Upper lobe of left lung (tissue), 4 donors: Measurements from ENCODE around the gene RNF39.

Source experiments
- EP300 ChIP-seq, 4 donors: sonication (generic); formaldehyde crosslinking; IDR thresholded peaks; one replicate each; pipeline ENCODE4 v1.5.1; 2017; ENCODE audit warnings: antibody characterized with exemption in 4 of 4, control low read depth in 2 of 4
- POLR2AphosphoS5 ChIP-seq, 2 donors: sonication (generic); formaldehyde crosslinking; IDR thresholded peaks; one replicate each; pipeline ENCODE4 v1.5.1; 2017; ENCODE audit warnings: antibody characterized with exemption in 2 of 2
- TF ChIP-seq, protein P1 (sequence below), 6 experiments: fragments of 450-650 bp in 4 of 6; fragments of 200-600 bp in 2 of 6; sonication (generic) in 2 of 6; IDR thresholded peaks; one replicate each; pipeline ENCODE4 v1.5.1; 2016 to 2019; ENCODE audit warnings: antibody characterized with exemption in 6 of 6

DNA sequence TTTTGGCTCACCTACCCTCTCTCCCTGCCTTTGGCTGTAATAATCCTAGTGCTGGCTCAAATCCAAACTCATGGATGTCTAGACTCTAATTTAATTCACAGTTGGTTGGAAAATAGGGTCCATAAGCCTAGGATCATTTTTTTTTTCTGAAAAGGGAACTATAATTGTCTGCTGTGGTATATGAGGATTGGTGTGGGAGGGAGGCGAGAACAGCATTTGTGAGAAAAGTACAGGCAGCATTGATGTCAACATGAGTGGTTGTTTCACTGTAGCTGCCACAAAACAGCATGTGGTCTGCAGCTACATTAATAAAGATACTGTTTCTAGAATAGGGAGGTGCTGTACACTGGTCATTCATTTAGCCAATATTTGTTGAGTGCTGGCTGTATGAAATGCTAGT, 33.1 kb downstream of the RNF39 start:
- TF ChIP-seq EP300 (IDR thresholded peaks at IDR 0.05) = no peak
- TF ChIP-seq, protein P1, sequence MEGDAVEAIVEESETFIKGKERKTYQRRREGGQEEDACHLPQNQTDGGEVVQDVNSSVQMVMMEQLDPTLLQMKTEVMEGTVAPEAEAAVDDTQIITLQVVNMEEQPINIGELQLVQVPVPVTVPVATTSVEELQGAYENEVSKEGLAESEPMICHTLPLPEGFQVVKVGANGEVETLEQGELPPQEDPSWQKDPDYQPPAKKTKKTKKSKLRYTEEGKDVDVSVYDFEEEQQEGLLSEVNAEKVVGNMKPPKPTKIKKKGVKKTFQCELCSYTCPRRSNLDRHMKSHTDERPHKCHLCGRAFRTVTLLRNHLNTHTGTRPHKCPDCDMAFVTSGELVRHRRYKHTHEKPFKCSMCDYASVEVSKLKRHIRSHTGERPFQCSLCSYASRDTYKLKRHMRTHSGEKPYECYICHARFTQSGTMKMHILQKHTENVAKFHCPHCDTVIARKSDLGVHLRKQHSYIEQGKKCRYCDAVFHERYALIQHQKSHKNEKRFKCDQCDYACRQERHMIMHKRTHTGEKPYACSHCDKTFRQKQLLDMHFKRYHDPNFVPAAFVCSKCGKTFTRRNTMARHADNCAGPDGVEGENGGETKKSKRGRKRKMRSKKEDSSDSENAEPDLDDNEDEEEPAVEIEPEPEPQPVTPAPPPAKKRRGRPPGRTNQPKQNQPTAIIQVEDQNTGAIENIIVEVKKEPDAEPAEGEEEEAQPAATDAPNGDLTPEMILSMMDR (IDR thresholded peaks at IDR 0.05) = no peak
- no peak for TF ChIP-seq POLR2AphosphoS5 (IDR thresholded peaks at IDR 0.05)
